Esophagus muscularis mucosa (tissue), 3 donors: Measurements from ENCODE around the gene KRTAP12-3.

Source experiments
- CTCF ChIP-seq, 3 experiments: fragments of 200-600 bp in 2 of 3; fragments of 450-650 bp in 1 of 3; sonication (generic) in 2 of 3; IDR thresholded peaks; one replicate each; pipeline ENCODE4 v1.5.1; 2017 to 2019; ENCODE audit warnings: antibody characterized with exemption in 3 of 3, mild to moderate bottlenecking in 2 of 3, moderate library complexity in 1 of 3
- POLR2A ChIP-seq: fragments of 450-650 bp; IDR thresholded peaks from one replicate; pipeline ENCODE4 v1.6.1; 2017; ENCODE audit warnings: antibody characterized with exemption, moderate library complexity, mild to moderate bottlenecking, low read depth

DNA sequence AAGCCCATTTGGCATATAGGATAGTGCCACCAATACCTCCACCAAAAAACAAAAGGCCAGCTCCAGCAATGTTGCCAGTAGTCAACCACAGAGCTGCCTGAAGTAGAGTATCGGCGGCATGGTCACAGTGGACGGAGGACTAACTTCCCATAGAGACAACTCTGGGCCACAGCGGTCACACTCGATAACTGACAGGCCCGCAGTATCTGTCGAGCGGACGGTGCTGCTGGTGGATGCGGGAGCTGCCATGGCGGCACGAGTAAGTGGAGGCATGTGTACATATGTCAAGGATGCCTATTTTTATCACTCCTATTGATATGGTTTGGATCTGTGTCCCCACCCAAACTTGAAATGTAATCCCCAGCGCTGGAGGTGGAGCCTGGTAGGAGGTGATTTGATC, 20.1 kb downstream of the KRTAP12-3 start:
- no peak for TF ChIP-seq CTCF (IDR thresholded peaks at IDR 0.05)
- TF ChIP-seq POLR2A = no peak
